ENCODE data around the gene CRY1. TPM values are rescaled to one million over a fixed set of nuclear protein-coding genes. Genes with fewer than 3 reads are reported as not detected.
"Not testable (repeated sequence)": the region's sequence is repeated elsewhere in the genome, so short reads cannot be mapped to it uniquely, and the experiment has no call there.

The CRY1 gene
- total and polyA plus RNA-seq, 10 donors: 1.9 to 32.3 (median 14.2) TPM

GRCh38 chr12:107027636-107028053 is 65.7 kb downstream of the CRY1 start:
- no peaks in the 10 kb centered on the region for H3K9me3 ChIP-seq
- H3K27ac ChIP-seq: peak overlapping the region in 6 of 8 donors; percentile 48 to 65 (median 56)
- H3K4me3 ChIP-seq: no peak overlapping the region
- peaks cover 0 to 54% (median 14%) of the 10 kb centered on the region in 6 donors for H3K4me1 ChIP-seq
- no peaks in the 10 kb centered on the region for H3K36me3 ChIP-seq
- intact Hi-C loops (cut with DNase I; ENCODE audit: low total_unique reads): no loop called here
- WGBS, 5 donors: 33 to 52% (median 50%) methylated on average over 2 of the region's 2 CpGs
- no peaks in the 10 kb centered on the region for H3K27me3 ChIP-seq (replicated peaks in 1 of 7)
- DNase-seq: no peak
- TF ChIP-seq CTCF (IDR thresholded peaks at IDR 0.05 in 8 of 11, conservative IDR thresholded peaks at IDR 0.05 in 3 of 11) (no peak), POLR2AphosphoS5 (IDR thresholded peaks at IDR 0.05) (no peak), POLR2A (IDR thresholded peaks at IDR 0.05) (no peak)

- Histone ChIP-seq H3K4me1 (peaks cover 0 to 51% (median 13%) of the 10 kb centered on the region in 6 donors), H3K27me3 (replicated peaks in 1 of 7) (no peaks in the 10 kb centered on the region), H3K9me3 (no peaks in the 10 kb centered on the region), H3K4me3 (no peak overlapping the region), H3K27ac (peak overlapping the region in 7 of 8 donors; percentile 2 to 65 (median 52)), H3K36me3 (no peaks in the 10 kb centered on the region)
- TF ChIP-seq POLR2AphosphoS5 (IDR thresholded peaks at IDR 0.05) (no peak), POLR2A (IDR thresholded peaks at IDR 0.05) (no peak), CTCF (IDR thresholded peaks at IDR 0.05 in 8 of 11, conservative IDR thresholded peaks at IDR 0.05 in 3 of 11) (no peak)
- 65 to 79% (median 77%) methylated on average over 4 of the region's 4 CpGs for WGBS, 5 donors
- no peak for DNase-seq
- intact Hi-C loops (cut with DNase I; ENCODE audit: low total_unique reads): no loop called here
Observed at GRCh38 chr12:107026806-107027635, 66.3 kb downstream of the CRY1 start.

GRCh38 chr12:107026356-107026755 is 67.0 kb downstream of the CRY1 start:
- DNase-seq; H3K9me3 ChIP-seq; H3K36me3 ChIP-seq; H3K27me3 ChIP-seq (replicated peaks in 1 of 7); intact Hi-C loops (cut with DNase I; ENCODE audit: low total_unique reads); H3K4me3 ChIP-seq: not testable (repeated sequence)
- peak overlapping the region in 3 of 8 donors; percentile 48 to 65 (median 52) for H3K27ac ChIP-seq
- peaks cover 0 to 45% (median 12%) of the 10 kb centered on the region in 6 donors for H3K4me1 ChIP-seq

- peaks cover 0 to 39% (median 9%) of the 10 kb centered on the region in 6 donors for H3K4me1 ChIP-seq
- DNase-seq: no peak
- TF ChIP-seq POLR2A (IDR thresholded peaks at IDR 0.05) (no peak), CTCF (IDR thresholded peaks at IDR 0.05 in 8 of 11, conservative IDR thresholded peaks at IDR 0.05 in 3 of 11) (no peak), POLR2AphosphoS5 (IDR thresholded peaks at IDR 0.05) (no peak)
- H3K36me3 ChIP-seq: peaks cover 0 to 10% (median 1%) of the 10 kb centered on the region in 6 donors
- H3K27me3 ChIP-seq (replicated peaks in 1 of 7): no peaks in the 10 kb centered on the region
- no peak overlapping the region for H3K27ac ChIP-seq
- H3K4me3 ChIP-seq: no peak overlapping the region
- intact Hi-C loops (cut with DNase I; ENCODE audit: low total_unique reads): no loop called here
- WGBS, 5 donors: 85 to 95% (median 88%) methylated on average over 1 of the region's 1 CpG
- H3K9me3 ChIP-seq: peaks cover 0 to 4% (median 0%) of the 10 kb centered on the region in 8 donors
Observed at GRCh38 chr12:107025671-107026070, 67.7 kb downstream of the CRY1 start.

Data from spleen (tissue), 11 donors.